B cell (primary cell): ENCODE data around the gene ODAD4.

Experiments
- EZH2 ChIP-seq: IDR thresholded peaks from 2 replicates; pipeline ENCODE4 v1.6.1; 2012; ENCODE audit warnings: borderline replicate concordance, low read depth, mild to moderate bottlenecking, moderate library complexity, low read length; ENCODE audit not compliant: insufficient read depth, poor library complexity, severe bottlenecking
- TF ChIP-seq, protein P1 (sequence below): fragments of 200-600 bp; IDR thresholded peaks from one replicate; pipeline ENCODE4 v1.8.0; 2022; ENCODE audit warnings: antibody characterized with exemption, mild to moderate bottlenecking

DNA sequence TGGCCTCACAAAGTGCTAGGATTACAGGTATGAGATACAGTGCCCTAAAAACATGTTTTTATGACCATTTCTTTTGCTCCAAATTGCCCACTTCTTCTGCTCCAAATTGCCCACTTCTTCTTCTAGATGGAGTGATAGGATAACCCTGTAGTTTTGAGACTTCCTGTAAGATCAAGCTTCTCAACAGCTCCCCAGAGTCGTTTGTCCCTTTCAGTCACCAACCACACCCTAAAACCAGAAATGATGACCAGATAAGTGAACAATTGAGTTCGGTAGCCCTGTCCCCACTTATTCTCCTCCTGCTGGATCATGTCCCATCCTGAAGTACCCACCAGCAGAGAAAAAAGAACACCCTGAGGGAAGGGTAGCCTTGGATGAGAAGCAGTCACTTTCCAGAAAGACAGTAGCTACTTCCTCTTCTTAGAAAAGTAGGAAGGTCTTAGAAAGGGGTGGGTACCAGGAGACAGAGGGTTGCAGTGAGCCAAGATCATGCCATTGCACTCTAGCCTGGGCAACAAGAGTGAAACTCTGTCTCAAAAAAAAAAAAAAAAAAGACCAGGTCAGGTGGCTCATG lies 2.5 kb downstream of the ODAD4 start:
- TF ChIP-seq, protein P1, sequence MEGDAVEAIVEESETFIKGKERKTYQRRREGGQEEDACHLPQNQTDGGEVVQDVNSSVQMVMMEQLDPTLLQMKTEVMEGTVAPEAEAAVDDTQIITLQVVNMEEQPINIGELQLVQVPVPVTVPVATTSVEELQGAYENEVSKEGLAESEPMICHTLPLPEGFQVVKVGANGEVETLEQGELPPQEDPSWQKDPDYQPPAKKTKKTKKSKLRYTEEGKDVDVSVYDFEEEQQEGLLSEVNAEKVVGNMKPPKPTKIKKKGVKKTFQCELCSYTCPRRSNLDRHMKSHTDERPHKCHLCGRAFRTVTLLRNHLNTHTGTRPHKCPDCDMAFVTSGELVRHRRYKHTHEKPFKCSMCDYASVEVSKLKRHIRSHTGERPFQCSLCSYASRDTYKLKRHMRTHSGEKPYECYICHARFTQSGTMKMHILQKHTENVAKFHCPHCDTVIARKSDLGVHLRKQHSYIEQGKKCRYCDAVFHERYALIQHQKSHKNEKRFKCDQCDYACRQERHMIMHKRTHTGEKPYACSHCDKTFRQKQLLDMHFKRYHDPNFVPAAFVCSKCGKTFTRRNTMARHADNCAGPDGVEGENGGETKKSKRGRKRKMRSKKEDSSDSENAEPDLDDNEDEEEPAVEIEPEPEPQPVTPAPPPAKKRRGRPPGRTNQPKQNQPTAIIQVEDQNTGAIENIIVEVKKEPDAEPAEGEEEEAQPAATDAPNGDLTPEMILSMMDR = no peak
- no peak for TF ChIP-seq EZH2
